GM12864 (cell line): ENCODE results near the gene DCTN3.

Experiments used
- DNase-seq: peaks from one replicate; pipeline ENCODE4 v3.0.0-alpha.2; 2011; ENCODE audit warnings: low read depth
- H3K4me3 ChIP-seq: 2 replicates; pipeline ENCODE4 v1.5.1; 2011; ENCODE audit warnings: mild to moderate bottlenecking, low read depth, low read length, control low read depth
- TF ChIP-seq, protein P1 (sequence below): IDR thresholded peaks from 2 replicates; pipeline ENCODE4 v1.5.1; 2011; ENCODE audit warnings: low read depth, mild to moderate bottlenecking, moderate library complexity, low read length, control low read depth, inconsistent platforms; ENCODE audit errors: missing control alignments

DCTN3 gene

DNA sequence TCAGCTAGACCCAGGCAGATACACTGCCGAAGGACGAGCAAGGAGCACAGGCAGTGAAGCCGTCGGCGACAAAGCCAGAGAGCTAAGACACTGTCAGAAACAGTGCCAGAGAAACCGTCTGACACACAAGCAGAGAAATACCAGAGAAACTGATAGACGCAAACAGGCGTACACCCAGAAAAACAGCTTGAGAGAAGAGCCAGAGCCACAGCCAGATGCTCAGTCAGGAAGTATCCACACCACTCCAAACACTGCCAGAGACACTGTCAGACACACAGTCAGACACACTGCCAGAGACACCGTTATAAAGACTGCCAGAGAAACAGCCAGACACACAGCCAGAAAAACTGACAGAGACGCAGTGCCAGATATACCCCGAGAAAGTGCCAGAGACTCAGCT, 49.9 kb downstream of the DCTN3 start:
- no peak overlapping the region for H3K4me3 ChIP-seq
- TF ChIP-seq, protein P1, sequence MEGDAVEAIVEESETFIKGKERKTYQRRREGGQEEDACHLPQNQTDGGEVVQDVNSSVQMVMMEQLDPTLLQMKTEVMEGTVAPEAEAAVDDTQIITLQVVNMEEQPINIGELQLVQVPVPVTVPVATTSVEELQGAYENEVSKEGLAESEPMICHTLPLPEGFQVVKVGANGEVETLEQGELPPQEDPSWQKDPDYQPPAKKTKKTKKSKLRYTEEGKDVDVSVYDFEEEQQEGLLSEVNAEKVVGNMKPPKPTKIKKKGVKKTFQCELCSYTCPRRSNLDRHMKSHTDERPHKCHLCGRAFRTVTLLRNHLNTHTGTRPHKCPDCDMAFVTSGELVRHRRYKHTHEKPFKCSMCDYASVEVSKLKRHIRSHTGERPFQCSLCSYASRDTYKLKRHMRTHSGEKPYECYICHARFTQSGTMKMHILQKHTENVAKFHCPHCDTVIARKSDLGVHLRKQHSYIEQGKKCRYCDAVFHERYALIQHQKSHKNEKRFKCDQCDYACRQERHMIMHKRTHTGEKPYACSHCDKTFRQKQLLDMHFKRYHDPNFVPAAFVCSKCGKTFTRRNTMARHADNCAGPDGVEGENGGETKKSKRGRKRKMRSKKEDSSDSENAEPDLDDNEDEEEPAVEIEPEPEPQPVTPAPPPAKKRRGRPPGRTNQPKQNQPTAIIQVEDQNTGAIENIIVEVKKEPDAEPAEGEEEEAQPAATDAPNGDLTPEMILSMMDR: no peak
- no peak for DNase-seq

DNA sequence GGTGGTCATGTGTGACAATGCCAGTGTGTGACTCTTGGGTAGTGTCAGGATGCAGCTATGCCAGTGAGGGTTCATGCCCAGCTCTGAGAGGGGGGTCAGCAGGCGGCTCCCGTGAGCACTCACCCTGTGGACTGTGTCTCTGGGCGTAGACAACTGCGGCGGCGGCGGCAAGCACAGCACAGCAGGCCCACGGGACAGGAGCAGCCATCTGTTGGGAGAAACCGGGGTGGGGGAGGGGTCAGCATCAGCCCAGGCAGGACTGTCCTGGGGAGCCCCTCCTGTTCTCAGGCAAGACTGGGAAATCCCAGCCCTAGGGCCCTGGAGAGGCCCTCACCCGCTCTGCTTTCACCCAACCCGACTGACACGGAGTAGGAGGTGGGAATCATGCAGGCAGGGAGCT, 51.5 kb downstream of the DCTN3 start:
- DNase-seq: no peak
- no peak overlapping the region for H3K4me3 ChIP-seq
- TF ChIP-seq, protein P1: no peak

DNA sequence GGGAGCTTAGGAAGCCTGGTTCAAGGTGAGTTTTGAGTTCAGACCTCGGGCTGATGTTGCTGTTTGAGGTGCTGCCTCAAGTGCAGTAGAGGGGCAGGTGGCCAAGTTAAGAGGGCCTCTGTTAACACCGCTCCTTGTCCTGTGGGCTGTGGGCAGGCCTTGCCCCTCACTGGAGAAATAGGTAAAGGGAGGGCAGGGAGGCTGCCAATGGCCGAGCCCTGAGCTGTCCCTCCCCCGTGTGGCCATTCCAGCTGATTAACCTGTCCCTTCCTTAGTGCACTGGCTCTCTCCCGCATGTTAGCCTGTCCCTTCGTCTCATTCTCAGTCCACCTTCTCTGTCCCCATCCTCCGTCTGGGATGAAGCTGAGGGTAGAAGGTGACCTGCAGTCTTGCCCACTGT, 52.2 kb downstream of the DCTN3 start:
- TF ChIP-seq, protein P1: no peak
- DNase-seq: no peak
- H3K4me3 ChIP-seq: no peak overlapping the region

DNA sequence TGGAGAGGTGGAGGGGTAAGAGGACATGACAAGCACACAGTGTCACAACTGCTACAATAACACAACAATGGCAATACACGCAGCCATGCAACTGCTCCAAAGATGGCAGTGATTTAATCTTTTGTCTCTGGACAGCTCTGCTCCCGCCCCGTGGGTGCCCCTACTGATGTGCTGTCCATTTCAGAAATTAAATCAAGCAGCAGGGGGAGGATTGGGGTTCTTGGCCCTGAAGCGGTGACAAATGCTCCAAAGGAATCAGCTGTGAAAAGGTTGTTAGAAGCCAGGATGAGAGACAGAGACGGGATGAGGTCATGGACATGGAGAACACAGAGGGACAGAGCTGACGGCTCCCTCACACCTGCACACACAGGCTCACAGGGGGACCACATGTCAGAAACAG, 53.3 kb downstream of the DCTN3 start:
- no peak overlapping the region for H3K4me3 ChIP-seq
- DNase-seq: no peak
- TF ChIP-seq, protein P1: no peak

DNA sequence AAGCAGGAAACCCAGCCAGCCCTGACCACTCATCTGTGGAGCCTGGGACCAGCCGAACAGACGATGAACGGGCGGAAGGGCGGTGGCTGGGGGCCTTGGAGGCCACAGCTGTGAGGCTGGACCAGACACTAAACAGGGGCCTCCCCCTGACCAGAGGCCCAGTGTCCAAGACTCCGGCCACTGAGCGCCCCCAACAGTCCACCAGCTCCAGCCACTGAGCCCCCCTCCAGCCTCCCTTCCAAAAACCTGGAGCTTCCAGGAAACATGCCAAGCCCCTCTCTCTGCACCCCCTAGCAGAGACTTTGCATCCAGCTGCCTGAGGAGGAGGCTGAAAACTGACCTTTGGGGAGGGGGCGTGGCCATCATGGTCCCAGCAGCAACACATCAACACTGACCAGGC, 54.0 kb downstream of the DCTN3 start:
- no peak for DNase-seq
- TF ChIP-seq, protein P1: no peak
- no peak overlapping the region for H3K4me3 ChIP-seq

DNA sequence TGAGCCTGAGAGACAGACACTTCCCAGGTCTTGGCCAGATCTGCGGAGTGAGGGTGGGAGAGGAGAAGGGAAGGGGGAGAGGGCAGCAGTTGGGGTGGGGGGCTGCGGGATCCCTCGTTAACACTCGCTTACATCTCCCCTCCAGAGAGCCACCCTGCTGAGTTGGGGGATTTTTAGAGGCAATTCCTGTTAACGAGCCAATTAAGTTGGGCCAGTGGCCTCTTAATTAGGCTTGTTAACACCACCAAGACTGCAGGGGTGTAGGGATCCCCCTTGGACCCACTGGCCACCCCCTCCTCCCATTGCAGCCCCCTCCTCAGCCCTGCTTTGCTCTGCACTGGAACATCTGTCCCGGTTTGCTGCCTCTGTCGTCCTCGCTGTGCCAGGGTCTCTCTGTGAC, 54.4 kb downstream of the DCTN3 start:
- no peak for DNase-seq
- H3K4me3 ChIP-seq: no peak overlapping the region
- TF ChIP-seq, protein P1: no peak

DNA sequence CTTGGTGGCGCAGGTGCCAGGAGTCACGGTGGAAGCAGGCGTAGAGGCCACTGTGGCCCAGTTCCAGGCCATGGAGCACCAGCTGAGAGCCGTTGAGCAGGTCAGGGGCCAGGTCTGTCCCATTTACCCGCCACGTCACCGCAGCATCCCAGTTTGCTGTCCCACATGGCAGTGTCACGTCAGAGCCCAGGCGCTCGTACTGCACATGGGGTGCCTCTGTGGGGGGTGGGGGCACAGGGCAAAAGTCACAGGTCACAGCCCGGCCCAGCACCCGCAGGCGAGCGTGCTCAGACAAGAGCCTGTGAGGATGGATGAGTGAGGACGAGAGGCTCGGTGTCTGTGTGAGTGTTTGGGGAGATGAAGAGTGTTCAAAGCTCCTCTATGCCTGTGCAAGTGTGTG, 55.7 kb downstream of the DCTN3 start:
- H3K4me3 ChIP-seq: no peak overlapping the region
- TF ChIP-seq, protein P1: no peak
- no peak for DNase-seq
